Endothelial cell of umbilical vein (primary cell): ENCODE data around the gene APOBEC3F. TPM values are rescaled to one million over a fixed set of nuclear protein-coding genes. Genes with fewer than 3 reads are reported as not detected.

Experiments
- BruUV-seq: library from RNA; stranded (reverse); fragments of 400-500 nt; replicated peaks from 2 replicates; lab custom pipeline; 2021; lab: Mats Ljungman, UMichigan
- CTCF ChIA-PET: fragments of 300-600, 350-600 bp; sonication (Branson Sonifier 250); formaldehyde crosslinking; loops from one replicate; lab custom pipeline; 2021; ENCODE audit warnings: antibody characterized with exemption, inconsistent platforms; lab: Charles Lee
- POLR2A ChIA-PET: fragments of 300-600, 350-600 bp; sonication (Branson Sonifier 250); formaldehyde crosslinking; loops from one replicate; lab custom pipeline; 2021; ENCODE audit warnings: antibody characterized with exemption, inconsistent platforms; lab: Charles Lee
- DNase-seq: peaks from one replicate; pipeline ENCODE4 v3.0.0-alpha.2; 2011; ENCODE audit warnings: low read depth, low spot score
- FAIRE-seq: peaks from 2 replicates; lab custom pipeline; 2011; peaks lifted over from hg19 to GRCh38; lab: Jason Lieb, UNC
- H2AFZ ChIP-seq: 2 replicates; pipeline ENCODE4 v1.6.0; 2012; ENCODE audit warnings: low read depth, low read length, control low read depth, inconsistent platforms
- H3K27ac ChIP-seq: 2 replicates; pipeline ENCODE4 v1.5.1; 2011; ENCODE audit warnings: low read depth, mild to moderate bottlenecking, control low read depth, low read length, moderate library complexity; ENCODE audit not compliant: insufficient read depth
- H3K27me3 ChIP-seq, 2 experiments: 2 replicates each; pipeline versions ENCODE4 v1.6.0 to v1.6.1; 2011; ENCODE audit warnings: low read length in 2 of 2, mixed read lengths in 1 of 2; ENCODE audit not compliant: control insufficient read depth in 2 of 2, insufficient read depth in 2 of 2
- H3K36me3 ChIP-seq, 2 experiments: 2 replicates in 1 of 2; 3 replicates in 1 of 2; pipeline ENCODE4 v1.5.1; 2011; ENCODE audit warnings: low read length in 2 of 2, mild to moderate bottlenecking in 1 of 2, moderate library complexity in 1 of 2; ENCODE audit not compliant: control insufficient read depth in 2 of 2, insufficient read depth in 2 of 2; ENCODE audit errors: extremely low read depth in 1 of 2
- H3K4me1 ChIP-seq: 3 replicates; pipeline ENCODE4 v1.5.1; 2011; ENCODE audit warnings: mild to moderate bottlenecking, low read length; ENCODE audit not compliant: control insufficient read depth, insufficient read depth; ENCODE audit errors: extremely low read depth
- H3K4me2 ChIP-seq: 2 replicates; pipeline ENCODE4 v1.6.1; 2011; ENCODE audit warnings: low read length, control low read depth, mixed read lengths; ENCODE audit not compliant: insufficient read depth
- H3K4me3 ChIP-seq, 3 experiments: fragments of 200-600 bp in 1 of 3; sonication (generic), shearing (Covaris generic) in 1 of 3; replicated peaks in 1 of 3; 2 replicates each; pipeline ENCODE4 v1.5.1; 2011 to 2016; ENCODE audit warnings: control low read depth in 3 of 3, low read length in 3 of 3, mild to moderate bottlenecking in 2 of 3, inconsistent platforms in 1 of 3, low read depth in 1 of 3, moderate library complexity in 1 of 3; ENCODE audit not compliant: insufficient read depth in 1 of 3
- H3K79me2 ChIP-seq: 2 replicates; pipeline ENCODE4 v1.6.0; 2012; ENCODE audit warnings: low read length, inconsistent platforms; ENCODE audit not compliant: control insufficient read depth, insufficient read depth
- H3K9ac ChIP-seq: replicated peaks from 2 replicates; pipeline ENCODE3; 2011; ENCODE audit warnings: low read length, control low read depth; ENCODE audit not compliant: insufficient read depth; ENCODE audit errors: extremely low read depth
- H3K9me1 ChIP-seq: replicated peaks from 3 replicates; pipeline ENCODE4 v1.6.0; 2011; ENCODE audit warnings: mild to moderate bottlenecking, low read length; ENCODE audit not compliant: control insufficient read depth, insufficient read depth; ENCODE audit errors: extremely low read depth
- H3K9me3 ChIP-seq: replicated peaks from 2 replicates; pipeline ENCODE4 v1.5.1; 2012; ENCODE audit warnings: low read length, inconsistent platforms; ENCODE audit not compliant: control insufficient read depth, insufficient read depth
- H4K20me1 ChIP-seq: replicated peaks from 2 replicates; pipeline ENCODE3; 2011; ENCODE audit warnings: mild to moderate bottlenecking, low read length; ENCODE audit not compliant: control insufficient read depth, insufficient read depth; ENCODE audit errors: extremely low read depth
- EZH2 ChIP-seq: IDR thresholded peaks from 2 replicates; pipeline ENCODE4 v1.6.1; 2012; ENCODE audit warnings: borderline replicate concordance, low read depth, mild to moderate bottlenecking, moderate library complexity, low read length, inconsistent platforms; ENCODE audit not compliant: severe bottlenecking
- FOS ChIP-seq: IDR thresholded peaks from 2 replicates; pipeline ENCODE4 v1.6.1; 2011; ENCODE audit warnings: mild to moderate bottlenecking, low read length, moderate library complexity, borderline replicate concordance; ENCODE audit not compliant: insufficient read depth
- GATA2 ChIP-seq: IDR thresholded peaks from 2 replicates; pipeline ENCODE4 v1.7.0; 2011; ENCODE audit warnings: low read depth, mild to moderate bottlenecking, moderate library complexity, mixed read lengths, low read length; ENCODE audit not compliant: insufficient read length, insufficient read depth
- JUN ChIP-seq: IDR thresholded peaks from 2 replicates; pipeline ENCODE4 v1.6.1; 2011; ENCODE audit warnings: borderline replicate concordance, low read depth; ENCODE audit not compliant: insufficient read length, insufficient read depth
- MYC ChIP-seq: IDR thresholded peaks from one replicate; pipeline ENCODE4 v1.6.1; 2011; ENCODE audit warnings: mild to moderate bottlenecking, low read depth, low read length
- POLR2A ChIP-seq: IDR thresholded peaks from 2 replicates; pipeline ENCODE4 v1.6.1; 2012; ENCODE audit warnings: low read depth, mild to moderate bottlenecking, control low read depth, low read length
- POLR2AphosphoS5 ChIP-seq: IDR thresholded peaks from 2 replicates; pipeline ENCODE4 v1.6.1; 2012; ENCODE audit warnings: low read depth, mild to moderate bottlenecking, control low read depth, low read length, moderate library complexity; ENCODE audit not compliant: insufficient read depth
- dilution Hi-C: fragments of 300-500 bp; cut with MboI; formaldehyde crosslinking; loops from one replicate; pipeline ENCODE4 v1.15.0; 2019; ENCODE audit warnings: low sequenced_read_pairs; ENCODE audit not compliant: extremely low pct_ligation_motif_present
- intact Hi-C: fragments of 100-400 bp; cut with micrococcal nuclease; formaldehyde crosslinking; loops from one replicate; pipeline ENCODE4 v1.10.0; 2022
- polyA plus RNA-seq, 4 experiments: library from polyadenylated mRNA; depleted of rRNA in 3 of 4; stranded (reverse) in 3 of 4; unstranded in 1 of 4; fragments of >200 nt; gene quantifications; 2 replicates each; pipeline versions ENCODE4 v1.2.1 to v1.2.3, GENCODE V29; 2011 to 2012; ENCODE audit warnings: missing spikeins in 1 of 4
- total RNA-seq: library from RNA; stranded (reverse); gene quantifications from 2 replicates; pipeline ENCODE4 v1.2.3, GENCODE V29; 2021
- TF ChIP-seq, protein P1 (sequence below), 2 donors: IDR thresholded peaks; 1 replicate in 1 of 2; 2 replicates in 1 of 2; pipeline ENCODE4 v1.5.1; 2011; ENCODE audit warnings: low read length in 2 of 2, mild to moderate bottlenecking in 2 of 2, moderate library complexity in 2 of 2, control low read depth in 1 of 2, inconsistent platforms in 1 of 2, low read depth in 1 of 2; ENCODE audit not compliant: insufficient read depth in 1 of 2; ENCODE audit errors: extremely low read depth in 1 of 2
- TF ChIP-seq, protein P2 (sequence below): IDR thresholded peaks from 2 replicates; pipeline ENCODE4 v1.6.1; 2011; ENCODE audit not compliant: insufficient read depth, insufficient read length

APOBEC3F gene
- total and polyA plus RNA-seq, 2 donors (not counting 3 experiments of a cell fraction or from before 2014, with no cell fraction given) = 10.2 to 11.0 TPM

DNA sequence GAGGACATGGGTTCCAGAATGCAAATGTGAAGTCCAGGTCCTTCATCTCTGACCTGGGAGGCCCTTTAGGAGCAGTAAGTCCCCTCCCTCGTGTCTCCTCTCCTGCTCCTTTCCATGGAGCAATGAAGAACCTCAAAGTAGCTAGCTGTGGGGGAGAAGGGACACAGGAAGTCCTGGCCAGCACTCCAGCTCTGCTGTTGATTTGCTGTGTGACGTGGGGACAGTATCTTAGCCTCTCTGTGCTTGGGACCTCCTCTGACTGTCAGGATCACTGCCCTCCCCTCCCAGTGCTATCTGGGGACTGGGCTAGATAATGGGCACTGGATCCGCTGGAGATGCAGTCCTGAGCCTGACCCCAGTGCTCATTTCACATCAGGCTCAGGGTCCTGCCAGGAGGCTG is 55.3 kb downstream of the APOBEC3F start:
- no peak for FAIRE-seq
- peaks cover 0 to 4% of the 10 kb centered on the region in 2 experiments for H3K27me3 ChIP-seq
- CTCF ChIA-PET = no interaction called here

More for the DNA sequence above, 55.3 kb downstream of the APOBEC3F start:
- no peak overlapping the region for H3K9ac ChIP-seq
- no peak overlapping the region for H3K4me2 ChIP-seq
- H3K4me3 ChIP-seq = no peak overlapping the region
- H3K9me3 ChIP-seq = no peaks in the 10 kb centered on the region
- H3K79me2 ChIP-seq = no peaks in the 10 kb centered on the region
- no peaks in the 10 kb centered on the region for H3K9me1 ChIP-seq
- no peaks in the 10 kb centered on the region for H3K36me3 ChIP-seq
- DNase-seq = no peak
- H3K4me1 ChIP-seq = no peaks in the 10 kb centered on the region
- dilution Hi-C loops (no loop called here), intact Hi-C loops (no loop called here)
- TF ChIP-seq EZH2 (no peak), POLR2A (no peak), GATA2 (no peak), POLR2AphosphoS5 (no peak), MYC (no peak), JUN (no peak), FOS (no peak)
- TF ChIP-seq, protein P1, sequence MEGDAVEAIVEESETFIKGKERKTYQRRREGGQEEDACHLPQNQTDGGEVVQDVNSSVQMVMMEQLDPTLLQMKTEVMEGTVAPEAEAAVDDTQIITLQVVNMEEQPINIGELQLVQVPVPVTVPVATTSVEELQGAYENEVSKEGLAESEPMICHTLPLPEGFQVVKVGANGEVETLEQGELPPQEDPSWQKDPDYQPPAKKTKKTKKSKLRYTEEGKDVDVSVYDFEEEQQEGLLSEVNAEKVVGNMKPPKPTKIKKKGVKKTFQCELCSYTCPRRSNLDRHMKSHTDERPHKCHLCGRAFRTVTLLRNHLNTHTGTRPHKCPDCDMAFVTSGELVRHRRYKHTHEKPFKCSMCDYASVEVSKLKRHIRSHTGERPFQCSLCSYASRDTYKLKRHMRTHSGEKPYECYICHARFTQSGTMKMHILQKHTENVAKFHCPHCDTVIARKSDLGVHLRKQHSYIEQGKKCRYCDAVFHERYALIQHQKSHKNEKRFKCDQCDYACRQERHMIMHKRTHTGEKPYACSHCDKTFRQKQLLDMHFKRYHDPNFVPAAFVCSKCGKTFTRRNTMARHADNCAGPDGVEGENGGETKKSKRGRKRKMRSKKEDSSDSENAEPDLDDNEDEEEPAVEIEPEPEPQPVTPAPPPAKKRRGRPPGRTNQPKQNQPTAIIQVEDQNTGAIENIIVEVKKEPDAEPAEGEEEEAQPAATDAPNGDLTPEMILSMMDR (IDR thresholded peaks at IDR 0.05; ENCODE audit: extremely low read depth in 1 of 2, insufficient read depth in 1 of 2, low read depth in 1 of 2, low read length in 2 of 2) = no peak
- TF ChIP-seq, protein P2, sequence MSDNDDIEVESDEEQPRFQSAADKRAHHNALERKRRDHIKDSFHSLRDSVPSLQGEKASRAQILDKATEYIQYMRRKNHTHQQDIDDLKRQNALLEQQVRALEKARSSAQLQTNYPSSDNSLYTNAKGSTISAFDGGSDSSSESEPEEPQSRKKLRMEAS = no peak
- H3K27ac ChIP-seq = no peak overlapping the region
- BruUV-seq = no TSS peak
- POLR2A ChIA-PET = no interaction called here
- H4K20me1 ChIP-seq = no peaks in the 10 kb centered on the region
- H2AFZ ChIP-seq = no peak overlapping the region
